Measurements from ENCODE around the gene KRT77. TPM values are rescaled to one million over a fixed set of nuclear protein-coding genes. Genes with fewer than 3 reads are reported as not detected.
A peak's percentile ranks its signal among the peaks of the same experiment; 100 is the strongest.

The KRT77 gene
- polyA plus RNA-seq, 4 donors, result not detected

DNA sequence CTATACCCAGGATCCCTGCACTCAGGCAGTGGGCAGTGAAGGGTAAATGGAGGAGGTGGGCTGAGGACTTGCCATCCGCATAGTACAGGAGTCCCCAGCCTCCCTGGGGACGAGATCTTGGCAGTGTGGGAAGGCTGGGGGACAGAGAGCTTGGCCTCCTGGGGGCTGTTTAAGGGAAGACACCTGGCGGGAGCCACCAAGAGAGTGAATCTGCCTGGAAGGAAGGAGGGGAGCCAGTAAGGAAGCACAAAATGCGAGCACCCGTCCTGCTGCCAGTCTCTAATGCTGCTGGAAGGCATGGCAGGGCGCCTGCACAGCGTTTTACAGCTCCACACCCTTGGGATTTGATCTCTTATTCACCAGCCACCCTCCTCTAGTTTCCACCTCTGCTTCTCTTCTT, 43.9 kb downstream of the KRT77 start:
- no peak for DNase-seq (ENCODE audit: low read depth in 4 of 4, low spot score in 2 of 4)

GRCh38 chr12:52658196-52658595, 45.1 kb downstream of the KRT77 start:
- DNase-seq (ENCODE audit: low read depth in 4 of 4, low spot score in 2 of 4), result no peak

- DNase-seq (ENCODE audit: low read depth in 4 of 4, low spot score in 2 of 4), result no peak
Measured at GRCh38 chr12:52657250-52657902, 45.9 kb downstream of the KRT77 start.

DNA sequence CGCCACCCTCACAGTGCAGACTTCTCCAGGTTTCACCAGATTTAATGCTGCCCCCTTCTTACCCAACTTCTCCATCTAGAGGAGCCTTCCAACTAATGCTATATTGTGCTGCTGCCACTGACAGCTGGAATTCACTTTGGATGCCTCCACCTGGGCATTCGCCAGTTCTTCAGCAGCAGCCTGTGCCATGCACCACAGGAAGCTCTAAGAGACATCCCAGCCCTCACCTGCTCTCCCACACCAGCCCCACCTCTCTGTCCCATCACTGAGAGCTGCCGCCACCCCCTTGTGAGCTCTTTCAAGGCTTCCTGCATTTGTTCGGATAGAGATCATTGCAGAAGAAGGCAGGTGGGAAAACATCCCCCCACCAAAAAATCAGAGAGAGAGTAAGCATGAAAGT, 46.7 kb downstream of the KRT77 start:
- no peak for DNase-seq (ENCODE audit: low read depth in 4 of 4, low spot score in 2 of 4)

GRCh38 chr12:52655720-52656124, 47.6 kb downstream of the KRT77 start:
- no peak for DNase-seq (ENCODE audit: low read depth in 4 of 4, low spot score in 2 of 4)

- no peak for DNase-seq (ENCODE audit: low read depth in 4 of 4, low spot score in 2 of 4)
Measured at GRCh38 chr12:52655251-52655650, 48.1 kb downstream of the KRT77 start.

GRCh38 chr12:52651726-52652261, 51.5 kb downstream of the KRT77 start, which contains the start of gene KRT2:
Gene KRT2, minus strand, starts transcription at chr12:52652211. Its CDS starts 69 bp downstream, at chr12:52652142.
- DNase-seq (ENCODE audit: low read depth in 4 of 4, low spot score in 2 of 4), result no peak

DNA sequence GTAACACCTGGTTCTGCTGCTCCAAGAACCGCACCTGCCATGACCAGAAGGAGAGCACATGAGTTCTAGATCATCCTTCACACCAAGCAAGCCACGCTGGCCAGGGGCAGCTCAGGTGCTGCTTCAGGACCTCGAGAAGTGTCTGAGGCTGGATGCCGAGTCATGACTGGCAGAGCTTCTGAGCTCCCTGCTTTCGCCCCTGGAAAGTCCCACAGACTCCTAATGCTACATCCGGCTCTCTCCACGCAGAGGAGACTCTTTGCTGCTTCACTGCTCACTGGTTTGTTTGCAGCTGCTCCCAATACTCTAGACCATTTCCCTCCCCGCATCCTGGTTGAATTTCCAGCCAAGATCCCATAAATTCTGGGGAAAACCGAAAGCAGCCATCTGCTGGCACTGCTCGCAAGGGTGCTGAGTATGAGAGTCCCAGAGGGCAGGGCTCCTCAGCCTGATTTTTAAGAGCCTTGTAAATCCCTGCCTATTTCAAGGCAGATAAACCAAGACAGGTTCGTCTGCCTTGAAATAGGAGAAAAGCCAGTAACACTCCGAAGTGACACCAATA, 52.7 kb downstream of the KRT77 start:
- DNase-seq (ENCODE audit: low read depth in 4 of 4, low spot score in 2 of 4), result peak in 1 of 4 donors; percentile 24

GRCh38 chr12:52649066-52649465, 54.3 kb downstream of the KRT77 start:
- DNase-seq (ENCODE audit: low read depth in 4 of 4, low spot score in 2 of 4), result no peak

DNA sequence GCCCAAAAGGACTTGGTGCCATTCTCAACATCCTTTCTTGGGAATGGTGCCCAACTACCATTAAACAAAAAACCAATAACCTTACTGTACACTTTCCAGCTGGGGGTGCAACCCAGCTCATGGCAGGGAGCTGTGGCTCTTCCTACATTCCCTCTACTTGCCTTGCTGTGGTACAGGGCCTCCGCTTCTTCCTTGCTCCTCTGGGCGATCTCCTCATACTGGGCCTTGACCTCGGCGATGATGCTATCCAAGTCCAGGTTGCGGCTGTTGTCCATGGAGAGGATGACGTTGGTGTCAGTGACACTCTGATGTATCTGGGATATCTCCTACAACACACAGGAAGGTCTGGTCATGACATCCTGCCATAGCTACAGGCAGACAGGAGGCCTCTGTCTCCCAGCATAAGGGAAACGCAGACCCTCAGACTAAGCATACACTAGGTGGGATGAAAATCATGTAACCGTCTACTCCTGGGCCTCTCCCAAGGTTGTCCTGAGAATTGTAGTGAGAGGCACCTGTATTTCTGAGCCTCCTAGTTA, 55.2 kb downstream of the KRT77 start:
- DNase-seq (ENCODE audit: low read depth in 4 of 4, low spot score in 2 of 4), result no peak

GRCh38 chr12:52647601-52648000, 55.7 kb downstream of the KRT77 start:
- no peak for DNase-seq (ENCODE audit: low read depth in 4 of 4, low spot score in 2 of 4)

- DNase-seq (ENCODE audit: low read depth in 4 of 4, low spot score in 2 of 4), result no peak
Measured at GRCh38 chr12:52646613-52647012, 56.7 kb downstream of the KRT77 start.

DNA sequence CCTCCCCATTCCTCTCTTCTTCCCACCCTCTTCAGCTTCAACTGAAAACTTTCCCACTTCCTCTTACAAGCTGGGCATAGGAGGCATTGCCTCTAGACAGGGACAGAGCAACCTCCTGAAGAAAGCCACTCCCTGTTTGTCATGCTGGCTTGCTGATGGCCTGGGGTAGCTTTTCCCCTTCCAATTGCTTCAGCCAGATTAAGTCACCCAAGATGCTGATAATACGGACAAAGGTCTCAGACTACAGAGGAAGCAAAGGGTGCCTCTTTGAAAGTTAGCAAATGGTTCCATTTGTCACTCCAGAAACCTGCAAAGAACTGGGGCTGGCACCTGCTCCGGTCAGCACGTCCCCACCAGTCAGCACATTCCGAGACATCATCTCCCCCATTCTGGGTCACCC, 57.3 kb downstream of the KRT77 start:
- DNase-seq (ENCODE audit: low read depth in 4 of 4, low spot score in 2 of 4), result no peak

- no peak for DNase-seq (ENCODE audit: low read depth in 4 of 4, low spot score in 2 of 4)
Measured at GRCh38 chr12:52645120-52645761, 58.1 kb downstream of the KRT77 start.

GRCh38 chr12:52644078-52644415, 59.3 kb downstream of the KRT77 start:
- no peak for DNase-seq (ENCODE audit: low read depth in 4 of 4, low spot score in 2 of 4)

DNA sequence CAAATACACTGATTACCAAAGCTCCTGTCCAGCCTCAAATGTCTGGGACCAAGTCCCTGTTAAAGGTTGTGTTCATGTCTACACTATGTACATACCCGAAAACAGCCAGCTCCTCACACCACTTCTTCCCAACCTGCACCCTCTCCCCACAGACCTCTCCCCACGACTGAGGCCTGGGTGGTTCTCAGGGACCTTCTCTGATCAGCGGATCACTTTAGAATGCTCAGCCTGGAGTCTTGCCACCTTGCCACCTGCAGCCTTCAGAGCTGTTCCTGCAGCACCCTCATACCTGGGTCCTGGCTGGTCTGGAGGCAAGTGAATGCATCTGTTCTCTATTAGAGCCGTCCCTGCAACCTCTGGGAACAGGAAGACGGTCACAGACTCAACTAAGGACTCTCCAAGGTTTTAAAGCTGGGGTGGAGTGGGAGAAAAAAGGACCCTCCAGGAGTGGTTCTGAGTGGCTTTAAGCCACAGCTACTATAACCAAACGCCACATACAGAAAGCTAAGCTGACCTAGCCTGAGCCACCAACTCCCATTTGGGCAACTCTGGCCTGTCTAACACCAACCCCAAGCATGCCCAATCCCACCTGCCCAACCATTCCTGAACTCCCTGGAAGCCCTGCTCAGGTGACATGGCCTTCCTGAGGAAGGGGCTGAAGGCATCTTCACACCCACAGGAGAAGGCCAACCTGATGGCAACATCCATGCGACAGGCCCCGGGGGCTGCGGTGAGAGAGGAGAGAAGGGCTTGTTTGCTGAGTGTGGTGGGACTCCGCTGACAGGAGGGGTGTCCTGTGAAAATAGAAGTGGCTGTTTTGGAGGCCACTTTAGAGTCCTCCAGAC, 59.9 kb downstream of the KRT77 start:
- DNase-seq (ENCODE audit: low read depth in 4 of 4, low spot score in 2 of 4), result no peak

DNA sequence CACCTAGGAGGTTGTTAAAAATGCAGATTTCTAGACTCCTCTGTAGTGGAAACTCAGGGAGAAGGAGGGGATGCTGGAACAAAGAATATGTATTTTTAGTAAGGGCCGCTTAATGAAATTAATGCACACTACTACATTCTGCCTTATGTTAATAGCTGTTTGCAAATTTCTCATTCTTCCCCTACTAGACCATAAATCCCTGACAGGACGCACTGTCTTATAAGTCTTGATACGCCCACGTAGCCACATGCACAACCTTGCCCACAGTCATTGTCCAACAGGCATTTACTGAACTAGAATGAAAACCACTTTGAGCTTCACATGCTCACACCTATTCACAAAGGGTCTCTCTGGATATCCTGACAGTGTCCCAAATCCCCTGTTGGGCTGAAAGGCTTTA, 61.9 kb downstream of the KRT77 start:
- DNase-seq (ENCODE audit: low read depth in 4 of 4, low spot score in 2 of 4), result no peak
